BLaER1 treated with 17β-estradiol and CSF1 and Interleukin-3, amounts not matched to agents 10 nM and 100 nM (cell line): ENCODE measurements around the gene ADAMTS10.
"Not testable (repeated sequence)": the region's sequence is repeated elsewhere in the genome, so short reads cannot be mapped to it uniquely, and the experiment has no call there.

ENCODE experiments used
- H3K27ac ChIP-seq, 11 experiments: shearing (Covaris generic); formaldehyde crosslinking; 2 replicates each; pipeline ENCODE4 v1.8.1; 2022
- H3K27me3 ChIP-seq, 11 experiments: shearing (Covaris generic); formaldehyde crosslinking; 2 replicates each; pipeline ENCODE4 v1.8.1; 2022
- H3K36me3 ChIP-seq, 11 experiments: shearing (Covaris generic); formaldehyde crosslinking; 2 replicates each; pipeline ENCODE4 v1.8.1; 2022
- H3K4me1 ChIP-seq, 10 experiments: shearing (Covaris generic); formaldehyde crosslinking; 2 replicates each; pipeline ENCODE4 v1.8.1; 2022
- H3K4me2 ChIP-seq, 11 experiments: shearing (Covaris generic); formaldehyde crosslinking; 2 replicates each; pipeline ENCODE4 v1.8.1; 2022
- H3K4me3 ChIP-seq, 10 experiments: shearing (Covaris generic); formaldehyde crosslinking; 2 replicates each; pipeline ENCODE4 v1.8.1; 2022
- H3K9ac ChIP-seq, 11 experiments: shearing (Covaris generic); formaldehyde crosslinking; 2 replicates each; pipeline ENCODE4 v1.8.1; 2022
- H3K9me3 ChIP-seq, 11 experiments: shearing (Covaris generic); formaldehyde crosslinking; replicated peaks in 1 of 11; 2 replicates each; pipeline ENCODE4 v1.8.1; 2022
- H4K20me1 ChIP-seq, 11 experiments: shearing (Covaris generic); formaldehyde crosslinking; 2 replicates each; pipeline ENCODE4 v1.8.1; 2022
- Cebpa-rat ChIP-seq, 11 experiments: shearing (Covaris generic); IDR thresholded peaks; 2 replicates each; pipeline ENCODE4 v1.8.1; 2022

Gene ADAMTS10

GRCh38 chr19:8641908-8642547, 31.5 kb upstream of the ADAMTS10 start:
- H3K36me3 ChIP-seq: no peaks in the 10 kb centered on the region
- H3K9me3 ChIP-seq: peaks cover 0 to 26% (median 13%) of the 10 kb centered on the region in 11 experiments; a peak in 16 of 22 replicates
- H3K9ac ChIP-seq: no peak overlapping the region
- H3K4me1 ChIP-seq: peaks cover 8 to 96% (median 54%) of the 10 kb centered on the region in 10 experiments; a peak in 19 of 20 replicates
- H3K4me3 ChIP-seq: no peak overlapping the region
- H3K27me3 ChIP-seq: no peaks in the 10 kb centered on the region
- peak overlapping the region in 5 of 11 experiments; percentile 9 to 95 (median 27); a peak in 6 of 22 replicates for H3K4me2 ChIP-seq
- no peaks in the 10 kb centered on the region for H4K20me1 ChIP-seq
- TF ChIP-seq Cebpa-rat (IDR thresholded peaks at IDR 0.05): no peak
- H3K27ac ChIP-seq: peak overlapping the region in 1 of 11 experiments; percentile 3; a peak in 3 of 22 replicates

- peak overlapping the region in 5 of 11 experiments; percentile 69 to 95 (median 79); a peak in 9 of 22 replicates for H3K4me2 ChIP-seq
- peaks cover 4 to 89% (median 47%) of the 10 kb centered on the region in 10 experiments; a peak in 19 of 20 replicates for H3K4me1 ChIP-seq
- no peaks in the 10 kb centered on the region for H3K36me3 ChIP-seq
- H3K27ac ChIP-seq: peak overlapping the region in 5 of 11 experiments; percentile 47 to 71 (median 68); a peak in 9 of 22 replicates
- H3K27me3 ChIP-seq: no peaks in the 10 kb centered on the region
- H3K9me3 ChIP-seq: peaks cover 0 to 26% (median 13%) of the 10 kb centered on the region in 11 experiments; a peak in 16 of 22 replicates
- H4K20me1 ChIP-seq: no peaks in the 10 kb centered on the region
- H3K4me3 ChIP-seq: no peak overlapping the region
- no peak for TF ChIP-seq Cebpa-rat (IDR thresholded peaks at IDR 0.05)
- 0 out of 22 replicates have a peak overlapping the region, but pooled peaks of 1 of the 11 experiments have one; percentile 44 for H3K9ac ChIP-seq
Measured at GRCh38 chr19:8641221-8641907, 30.8 kb upstream of the ADAMTS10 start.

GRCh38 chr19:8640402-8641004, 30.0 kb upstream of the ADAMTS10 start:
- H3K4me1 ChIP-seq: peaks cover 0 to 81% (median 39%) of the 10 kb centered on the region in 10 experiments; a peak in 17 of 20 replicates
- H3K9ac ChIP-seq: peak overlapping the region in 5 of 11 experiments; percentile 5 to 44 (median 23); a peak in 5 of 22 replicates
- H3K4me2 ChIP-seq: peak overlapping the region in 9 of 11 experiments; percentile 15 to 95 (median 69); a peak in 13 of 22 replicates
- H3K9me3 ChIP-seq: peaks cover 0 to 26% (median 13%) of the 10 kb centered on the region in 11 experiments; a peak in 16 of 22 replicates
- peak in 5 of 11 experiments; percentile 7 to 74 (median 62); a peak in 9 of 22 replicates for TF ChIP-seq Cebpa-rat (IDR thresholded peaks at IDR 0.05)
- no peaks in the 10 kb centered on the region for H3K27me3 ChIP-seq
- H3K4me3 ChIP-seq: no peak overlapping the region; a peak in 1 of 20 replicates
- H4K20me1 ChIP-seq: no peaks in the 10 kb centered on the region
- H3K36me3 ChIP-seq: no peaks in the 10 kb centered on the region
- H3K27ac ChIP-seq: peak overlapping the region in 5 of 11 experiments; percentile 47 to 71 (median 68); a peak in 9 of 22 replicates

GRCh38 chr19:8639821-8640401, 29.4 kb upstream of the ADAMTS10 start:
- H3K9ac ChIP-seq: peak overlapping the region in 5 of 11 experiments; percentile 30 to 56 (median 44); a peak in 5 of 22 replicates
- H3K9me3 ChIP-seq: peaks cover 0 to 26% (median 13%) of the 10 kb centered on the region in 11 experiments; a peak in 16 of 22 replicates
- H3K4me1 ChIP-seq: peaks cover 0 to 76% (median 36%) of the 10 kb centered on the region in 10 experiments; a peak in 17 of 20 replicates
- no peaks in the 10 kb centered on the region for H3K36me3 ChIP-seq
- peak overlapping the region in 9 of 11 experiments; percentile 15 to 95 (median 69); a peak in 13 of 22 replicates for H3K4me2 ChIP-seq
- no peaks in the 10 kb centered on the region for H3K27me3 ChIP-seq
- H3K4me3 ChIP-seq: 0 out of 20 replicates have a peak overlapping the region, but pooled peaks of 1 of the 10 experiments have one; percentile 15
- TF ChIP-seq Cebpa-rat (IDR thresholded peaks at IDR 0.05): peak in 2 of 11 experiments; percentile 51 to 69; a peak in 1 of 22 replicates
- H3K27ac ChIP-seq: peak overlapping the region in 6 of 11 experiments; percentile 4 to 82 (median 69); a peak in 12 of 22 replicates
- no peaks in the 10 kb centered on the region for H4K20me1 ChIP-seq

GRCh38 chr19:8638078-8638619, 27.6 kb upstream of the ADAMTS10 start:
- H3K9me3 ChIP-seq: peaks cover 0 to 26% (median 13%) of the 10 kb centered on the region in 11 experiments; a peak in 16 of 22 replicates
- peak overlapping the region in 2 of 11 experiments; percentile 25 to 43; a peak in 3 of 22 replicates for H3K9ac ChIP-seq
- no peaks in the 10 kb centered on the region for H3K27me3 ChIP-seq
- no peaks in the 10 kb centered on the region for H4K20me1 ChIP-seq
- H3K36me3 ChIP-seq: no peaks in the 10 kb centered on the region
- H3K4me2 ChIP-seq: peak overlapping the region; percentile 20 to 95 (median 62); a peak in 17 of 22 replicates
- H3K27ac ChIP-seq: peak overlapping the region in 3 of 11 experiments; percentile 66 to 70 (median 68); a peak in 5 of 22 replicates
- peak in 6 of 11 experiments; percentile 9 to 63 (median 38); a peak in 4 of 22 replicates for TF ChIP-seq Cebpa-rat (IDR thresholded peaks at IDR 0.05)
- 0 out of 20 replicates have a peak overlapping the region, but pooled peaks of 1 of the 10 experiments have one; percentile 12 for H3K4me3 ChIP-seq
- peaks cover 12 to 64% (median 46%) of the 10 kb centered on the region in 10 experiments for H3K4me1 ChIP-seq

DNA sequence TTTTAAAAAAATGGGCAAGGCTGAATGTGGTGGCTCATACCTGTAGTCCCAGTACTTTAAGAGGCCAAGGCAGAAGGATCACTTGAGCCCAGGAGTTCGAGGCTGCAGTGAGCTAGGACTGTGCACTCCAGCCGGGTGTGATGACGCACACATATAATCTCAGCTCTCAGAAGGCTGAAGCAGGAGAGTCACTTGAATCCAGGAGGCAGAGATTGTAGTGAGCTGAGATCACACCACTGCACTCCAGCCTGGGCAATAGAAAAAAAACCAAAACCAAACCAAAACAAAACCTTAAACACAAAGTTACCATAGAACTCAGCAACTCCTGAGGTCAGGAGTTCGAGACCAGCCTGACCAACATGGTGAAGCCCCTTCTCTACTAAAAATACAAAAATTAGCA, 26.6 kb upstream of the ADAMTS10 start:
- peaks cover 12 to 53% (median 43%) of the 10 kb centered on the region in 10 experiments for H3K4me1 ChIP-seq
- H4K20me1 ChIP-seq, H3K27ac ChIP-seq, H3K9ac ChIP-seq, H3K36me3 ChIP-seq, H3K27me3 ChIP-seq, H3K4me3 ChIP-seq: not testable (repeated sequence)
- H3K9me3 ChIP-seq: peaks cover 0 to 17% (median 7%) of the 10 kb centered on the region in 11 experiments; a peak in 15 of 22 replicates
- H3K4me2 ChIP-seq: peak overlapping the region in 2 of 11 experiments; percentile 69 to 95; a peak in 2 of 22 replicates

- no peak overlapping the region for H3K4me2 ChIP-seq
- H3K36me3 ChIP-seq: no peaks in the 10 kb centered on the region
- no peak overlapping the region for H3K4me3 ChIP-seq
- TF ChIP-seq Cebpa-rat (IDR thresholded peaks at IDR 0.05): no peak
- no peak overlapping the region for H3K9ac ChIP-seq
- no peaks in the 10 kb centered on the region for H3K27me3 ChIP-seq
- no peaks in the 10 kb centered on the region; a peak in 1 of 22 replicates for H4K20me1 ChIP-seq
- peaks cover 12 to 44% (median 34%) of the 10 kb centered on the region in 10 experiments for H3K4me1 ChIP-seq
- peaks cover 0 to 2% (median 0%) of the 10 kb centered on the region in 11 experiments; a peak in 4 of 22 replicates for H3K9me3 ChIP-seq
- no peak overlapping the region for H3K27ac ChIP-seq
Measured at GRCh38 chr19:8635422-8635821, 24.9 kb upstream of the ADAMTS10 start.
